Measurements from ENCODE around the gene ABR. TPM values are rescaled to one million over a fixed set of nuclear protein-coding genes. Genes with fewer than 3 reads are reported as not detected.
A peak's percentile ranks its signal among the peaks of the same experiment; 100 is the strongest.

The ABR gene
- total and polyA plus RNA-seq, 2 of the 8 experiments (the other 6 are each of a cell fraction or from before 2014, with no cell fraction given): 44.8 to 47.2 TPM

DNA sequence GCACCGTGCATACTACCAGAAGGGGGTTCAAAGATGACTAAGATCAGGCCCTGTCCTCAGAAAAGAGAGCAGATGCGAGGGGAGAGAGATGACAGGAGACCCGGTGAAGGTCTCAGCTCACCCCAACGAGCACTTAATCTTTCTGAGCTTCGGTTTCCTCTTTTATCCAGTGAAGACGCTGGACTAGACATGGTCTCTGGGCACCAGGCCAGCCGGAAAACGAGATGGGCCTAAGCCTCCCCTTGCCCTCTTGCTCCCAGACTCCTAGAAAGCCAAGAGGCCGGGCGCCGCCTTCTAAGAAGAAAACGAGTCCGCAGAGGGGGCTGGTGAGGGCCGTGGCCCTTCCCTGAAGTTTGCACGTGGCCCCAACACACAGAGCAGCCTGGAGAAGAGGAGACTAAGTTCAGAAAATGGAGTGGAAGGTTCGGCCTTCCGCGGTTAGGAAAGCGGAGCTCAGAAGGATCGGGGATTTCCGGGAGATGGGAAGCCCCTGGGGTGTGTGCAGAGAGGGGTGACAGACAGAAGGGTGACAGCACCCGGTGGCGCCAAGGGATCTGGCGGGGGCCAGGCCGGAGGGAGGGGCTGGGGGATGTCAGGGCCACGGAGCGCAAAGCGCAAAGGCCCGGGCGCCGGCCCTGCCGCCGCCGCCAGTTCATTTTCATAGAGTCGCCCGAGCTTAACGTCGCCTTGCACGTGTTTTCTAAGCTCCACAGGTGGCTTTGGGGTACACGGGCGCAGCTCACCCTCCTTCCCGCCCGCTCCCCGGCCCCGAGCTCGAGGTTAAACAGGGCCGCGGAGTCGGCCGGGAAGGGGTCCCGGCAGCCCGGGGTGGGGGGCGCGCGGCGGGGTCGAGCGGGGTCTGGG is 48.4 kb upstream of the ABR start (continued):
- TF ChIP-seq RNF2 (IDR thresholded peaks at IDR 0.05; ENCODE audit: borderline replicate concordance, low read depth, low read length, missing control alignments, poor library complexity, severe bottlenecking) (peak; percentile 29), BRCA1 (IDR thresholded peaks at IDR 0.05; ENCODE audit: low read depth, low read length) (no peak), FOSL1 (IDR thresholded peaks at IDR 0.05; ENCODE audit: insufficient read depth, low read depth, low read length) (no peak), EZH2 (IDR thresholded peaks at IDR 0.05; ENCODE audit: low read depth, low read length, severe bottlenecking) (peak; percentile 91)
- TF ChIP-seq, protein P1, sequence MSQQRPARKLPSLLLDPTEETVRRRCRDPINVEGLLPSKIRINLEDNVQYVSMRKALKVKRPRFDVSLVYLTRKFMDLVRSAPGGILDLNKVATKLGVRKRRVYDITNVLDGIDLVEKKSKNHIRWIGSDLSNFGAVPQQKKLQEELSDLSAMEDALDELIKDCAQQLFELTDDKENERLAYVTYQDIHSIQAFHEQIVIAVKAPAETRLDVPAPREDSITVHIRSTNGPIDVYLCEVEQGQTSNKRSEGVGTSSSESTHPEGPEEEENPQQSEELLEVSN (IDR thresholded peaks at IDR 0.05): peak; percentile 72; the same call in 1 of the 2 replicates
